ENCODE data around the gene IFFO2.

- TF ChIP-seq GATA2 (IDR thresholded peaks at IDR 0.05; ENCODE audit: low read depth, low read length) (no peak), GATA3 (IDR thresholded peaks at IDR 0.05; ENCODE audit: low read depth, low read length) (no peak)
Observed at GRCh38 chr1:18936471-18936813, 20.0 kb downstream of the IFFO2 start.

All from SH-SY5Y (cell line).